IPS-15b (cell line): ENCODE results near the gene F11R.
"Not testable (repeated sequence)": the region's sequence is repeated elsewhere in the genome, so short reads cannot be mapped to it uniquely, and the experiment has no call there.

Experiments
- H3K27me3 ChIP-seq: one replicate; pipeline ENCODE4 v1.6.1; 2013; ENCODE audit warnings: low read length; ENCODE audit not compliant: control insufficient read depth, insufficient read depth
- H3K36me3 ChIP-seq: one replicate; pipeline ENCODE4 v1.6.1; 2013; ENCODE audit warnings: low read length; ENCODE audit not compliant: control insufficient read depth, insufficient read depth
- H3K4me1 ChIP-seq: one replicate; pipeline ENCODE4 v1.6.1; 2013; ENCODE audit warnings: mild to moderate bottlenecking, low read length; ENCODE audit not compliant: control insufficient read depth, insufficient read depth
- H3K4me3 ChIP-seq: one replicate; pipeline ENCODE4 v1.5.1; 2013; ENCODE audit warnings: low read depth, low read length
- H3K9ac ChIP-seq: one replicate; pipeline ENCODE4 v1.6.1; 2013; ENCODE audit warnings: low read depth, mild to moderate bottlenecking, low read length
- H3K9me3 ChIP-seq: one replicate; pipeline ENCODE4 v1.6.1; 2013; ENCODE audit warnings: mild to moderate bottlenecking, low read length; ENCODE audit not compliant: control insufficient read depth, insufficient read depth

F11R gene

DNA sequence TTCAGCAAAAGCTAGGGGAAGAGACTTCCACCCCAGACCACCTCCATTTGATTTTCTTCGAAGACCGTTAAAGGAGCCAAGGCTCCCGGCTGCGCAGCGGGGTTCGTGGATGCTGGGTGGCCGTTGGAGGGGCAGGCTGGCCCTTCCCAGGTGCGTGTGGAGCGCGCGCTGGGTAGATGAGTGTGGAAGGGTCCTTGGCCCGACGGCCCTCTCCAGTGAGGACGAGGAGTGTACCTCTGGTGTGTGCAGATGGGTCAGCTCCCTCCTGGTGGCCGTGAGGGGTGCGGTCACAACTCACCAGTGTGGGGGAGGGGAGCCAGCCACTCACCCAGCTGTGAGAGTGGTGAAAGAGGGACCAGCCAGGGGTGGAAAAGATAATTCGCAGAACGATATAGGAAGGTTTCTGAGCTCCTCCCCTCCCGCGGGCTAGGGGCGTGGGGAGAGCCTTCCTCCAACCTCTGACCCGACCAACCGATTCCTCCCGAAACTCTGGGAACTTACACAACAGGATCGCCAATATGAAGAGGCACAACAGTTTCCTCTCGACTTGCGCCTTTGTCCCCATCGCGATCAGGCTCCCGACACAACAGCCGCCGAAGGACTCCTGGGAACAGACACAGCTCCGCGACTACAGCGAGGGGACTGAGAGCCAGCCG is at the start of gene F11R:
TSS of gene F11R (minus strand) at position 644 of the 656 bp plus-strand sequence. CDS start at position 565, 79 bp downstream.
- H3K4me1 ChIP-seq, result peaks cover 21% of the 10 kb centered on the region
- peak within 1 kb of the TSS; percentile 100 for H3K4me3 ChIP-seq
- H3K27me3 ChIP-seq, result no peaks in the 10 kb centered on the region
- no peaks in the 10 kb centered on the region for H3K36me3 ChIP-seq
- no peaks in the 10 kb centered on the region for H3K9me3 ChIP-seq
- H3K9ac ChIP-seq, result peak within 1 kb of the TSS; percentile 95

DNA sequence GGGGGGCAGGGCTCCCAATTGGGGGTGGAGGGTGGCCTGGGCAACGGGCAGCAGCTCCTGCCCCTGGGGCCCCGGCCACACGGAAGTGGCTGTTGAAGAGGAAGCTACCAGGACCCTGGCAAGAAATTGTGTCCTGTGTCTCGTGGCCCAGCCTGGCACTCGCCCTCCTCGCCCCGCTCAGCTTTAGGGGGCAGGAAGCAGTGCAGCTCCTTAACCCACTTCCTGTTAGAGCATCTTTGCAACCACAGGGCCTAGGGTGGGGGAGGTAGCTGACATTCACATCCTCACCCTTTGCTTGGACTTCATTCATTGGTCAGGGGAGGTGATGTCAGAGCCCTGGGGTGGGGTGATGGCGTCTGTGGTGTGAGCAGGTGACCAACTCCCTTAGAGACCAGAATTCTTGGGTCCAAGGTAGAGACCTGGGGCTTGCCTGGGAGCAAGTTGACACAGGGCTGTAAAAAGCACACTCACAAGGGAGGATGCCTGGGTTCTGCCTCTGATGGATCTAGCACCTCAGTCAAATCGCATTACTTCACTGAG is 48.8 kb upstream of the F11R start, which contains the start of gene ARHGAP30:
TSS of gene ARHGAP30 (minus strand) at position 161 of the 540 bp plus-strand sequence. CDS start 267 bp downstream, outside the sequence.
- Histone ChIP-seq H3K4me1 (no peaks in the 10 kb centered on the region), H3K9ac (no peak within 1 kb of the TSS), H3K27me3 (peaks cover 2% of the 10 kb centered on the region), H3K9me3 (no peaks in the 10 kb centered on the region), H3K36me3 (no peaks in the 10 kb centered on the region), H3K4me3 (no peak within 1 kb of the TSS)

DNA sequence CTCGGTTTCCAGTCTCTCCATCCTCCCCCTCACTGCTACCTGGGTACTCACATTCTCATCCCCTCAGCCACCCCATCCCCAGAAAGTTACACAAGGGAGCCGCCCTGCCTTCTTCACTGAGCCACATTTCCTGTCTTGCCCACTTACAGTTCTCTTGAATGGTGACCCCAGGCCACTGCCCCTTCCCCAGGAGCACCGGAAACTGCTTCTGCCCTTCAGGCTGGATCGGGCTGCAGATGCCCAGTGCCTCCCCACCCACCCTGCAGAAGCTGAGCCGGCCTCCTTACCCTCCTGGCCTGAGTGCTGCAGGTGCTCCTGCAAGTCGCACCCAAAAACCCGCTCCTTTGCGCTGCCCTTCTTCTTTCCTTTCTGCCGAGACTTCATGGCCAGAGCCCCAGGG is 48.3 kb upstream of the F11R start:
- no peaks in the 10 kb centered on the region for H3K36me3 ChIP-seq
- H3K9ac ChIP-seq, result no peak overlapping the region
- peaks cover under 1% of the 10 kb centered on the region for H3K4me1 ChIP-seq
- peaks cover 2% of the 10 kb centered on the region for H3K27me3 ChIP-seq
- H3K4me3 ChIP-seq, result no peak overlapping the region
- no peaks in the 10 kb centered on the region for H3K9me3 ChIP-seq

DNA sequence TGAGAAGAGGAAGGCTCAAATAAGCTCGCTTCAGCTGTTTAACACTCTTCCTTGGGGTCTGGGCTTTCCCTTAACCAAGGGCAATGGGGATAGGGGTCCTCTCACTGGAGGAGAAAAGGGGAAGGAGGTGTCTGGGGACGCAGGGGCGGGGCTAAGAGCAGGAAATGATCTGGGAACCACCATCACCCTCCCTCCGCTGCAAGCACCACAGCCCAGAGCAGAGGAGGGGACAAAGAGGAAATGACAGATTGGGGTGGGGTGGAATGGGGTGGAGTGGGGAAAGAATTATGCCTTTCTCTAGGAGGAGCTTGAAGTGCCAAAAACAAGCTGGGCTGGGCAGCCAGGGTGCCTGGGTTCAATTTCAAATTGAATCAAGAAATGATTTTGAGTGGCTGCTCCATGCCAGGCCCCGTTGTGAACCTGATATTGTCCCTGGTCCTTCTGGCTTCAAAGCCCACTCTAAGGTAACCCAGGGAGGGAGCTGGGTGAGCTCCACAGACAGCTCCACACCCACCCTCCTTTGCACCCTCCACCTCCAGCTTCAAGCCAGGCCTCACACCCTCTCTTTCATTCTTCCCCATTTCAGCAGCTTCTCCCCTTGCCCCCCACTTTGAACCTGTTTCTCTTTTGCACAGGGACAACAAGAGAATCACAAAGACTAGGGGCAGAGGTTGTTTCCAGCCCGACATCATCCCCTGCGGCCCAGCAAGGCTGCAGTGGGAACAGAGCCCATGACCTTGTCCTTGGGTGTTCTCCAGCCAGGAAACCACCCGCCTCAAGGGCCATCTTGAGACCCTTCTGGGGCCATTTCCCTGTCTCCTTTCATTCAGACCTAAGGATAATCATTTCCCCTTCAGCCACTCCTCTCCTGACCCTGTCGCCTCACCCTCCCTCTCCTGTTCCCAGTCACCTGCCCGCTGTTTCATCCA is 47.6 kb upstream of the F11R start:
- H3K4me1 ChIP-seq, result peaks cover 2% of the 10 kb centered on the region
- no peak overlapping the region for H3K9ac ChIP-seq
- no peak overlapping the region for H3K4me3 ChIP-seq
- H3K9me3 ChIP-seq, result no peaks in the 10 kb centered on the region
- no peaks in the 10 kb centered on the region for H3K36me3 ChIP-seq
- peaks cover 2% of the 10 kb centered on the region for H3K27me3 ChIP-seq

DNA sequence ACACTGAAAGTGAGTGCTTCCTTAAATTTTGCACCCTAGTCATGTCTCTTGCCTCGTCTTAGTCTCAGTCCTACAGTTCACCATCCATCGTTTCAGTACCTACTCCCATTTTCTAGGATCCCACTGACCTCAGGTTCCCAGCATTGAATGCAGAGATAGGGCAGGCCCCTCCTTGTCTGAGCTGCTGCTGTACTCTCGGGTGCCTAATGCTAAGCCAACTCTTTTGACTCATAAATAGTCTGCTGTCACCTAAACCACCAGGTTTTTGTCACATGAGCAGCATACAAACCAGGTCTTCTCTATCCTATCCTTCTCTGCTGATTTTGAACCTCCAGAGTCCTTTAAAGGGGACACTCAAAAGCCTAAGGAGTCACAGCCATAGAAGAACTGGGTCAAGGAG is 45.7 kb upstream of the F11R start:
- Histone ChIP-seq H3K9me3 (no peaks in the 10 kb centered on the region), H3K4me3 (no peak overlapping the region), H3K27me3 (peaks cover 2% of the 10 kb centered on the region), H3K36me3 (no peaks in the 10 kb centered on the region), H3K4me1 (peaks cover 2% of the 10 kb centered on the region), H3K9ac (no peak overlapping the region)

DNA sequence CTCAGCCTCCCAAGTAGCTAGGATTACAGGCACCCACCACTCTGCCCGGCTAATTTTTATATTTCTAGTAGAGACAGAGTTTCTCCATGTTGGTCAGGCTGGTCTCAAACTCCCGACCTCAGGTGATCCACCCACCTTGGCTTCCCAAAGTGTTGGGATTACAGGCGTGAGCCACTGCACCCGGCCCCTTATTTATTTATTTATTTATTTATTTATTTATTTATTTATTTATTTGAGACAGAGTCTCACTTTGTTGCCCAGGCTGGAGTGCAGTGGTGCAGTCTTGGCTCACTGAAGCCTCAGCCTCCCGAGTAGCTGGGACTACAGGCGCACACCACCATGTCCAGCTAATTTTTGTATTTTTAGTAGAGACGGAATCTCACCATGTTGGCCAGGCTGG is 44.7 kb upstream of the F11R start:
- not testable (repeated sequence) for H3K4me3 ChIP-seq, H3K9ac ChIP-seq, H3K27me3 ChIP-seq, H3K9me3 ChIP-seq, H3K4me1 ChIP-seq, H3K36me3 ChIP-seq

DNA sequence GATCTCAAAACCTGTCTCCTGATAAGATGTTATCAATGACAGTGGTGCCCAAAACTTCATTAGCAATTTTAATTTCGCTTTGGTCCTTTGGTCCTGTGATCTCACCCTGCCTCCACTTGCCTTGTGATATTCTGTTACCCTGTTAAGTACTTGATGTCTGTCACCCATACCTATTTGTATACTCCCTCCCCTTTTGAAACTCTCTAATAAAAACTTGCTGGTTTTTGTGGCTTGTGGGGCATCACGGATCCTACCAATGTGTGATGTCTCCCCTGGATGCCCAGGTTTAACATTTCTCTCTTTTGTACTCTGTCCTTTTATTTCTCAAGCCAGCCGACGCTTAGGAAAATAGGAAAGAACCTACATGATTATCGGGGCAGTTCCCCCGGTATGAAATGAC is 43.0 kb upstream of the F11R start:
- H3K36me3 ChIP-seq, result not testable (repeated sequence)

DNA sequence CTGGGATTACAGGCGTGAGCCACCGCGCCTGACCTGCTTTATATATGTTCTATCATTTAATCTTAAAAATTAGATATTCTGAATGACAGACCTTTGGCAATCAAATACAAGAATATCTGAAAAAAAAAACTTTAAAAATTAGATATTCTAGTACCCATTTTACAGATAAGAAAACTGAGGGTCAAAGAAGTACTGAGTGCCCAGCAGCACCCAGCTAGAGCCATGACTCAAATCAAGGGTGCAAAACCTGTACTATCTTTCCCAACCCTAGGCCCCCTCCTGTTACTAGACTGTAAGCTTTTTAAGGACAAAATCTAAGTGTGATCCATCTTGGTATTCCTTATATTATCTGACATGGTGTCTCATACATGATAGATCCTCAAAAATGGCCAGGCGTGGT is 40.5 kb upstream of the F11R start:
- no peaks in the 10 kb centered on the region for H3K27me3 ChIP-seq
- peaks cover 2% of the 10 kb centered on the region for H3K4me1 ChIP-seq
- H3K36me3 ChIP-seq, result no peaks in the 10 kb centered on the region
- no peak overlapping the region for H3K9ac ChIP-seq
- H3K4me3 ChIP-seq, result no peak overlapping the region
- no peaks in the 10 kb centered on the region for H3K9me3 ChIP-seq

More for the DNA sequence above, 43.0 kb upstream of the F11R start:
- not testable (repeated sequence) for H3K27me3 ChIP-seq, H3K4me3 ChIP-seq, H3K9me3 ChIP-seq, H3K4me1 ChIP-seq, H3K9ac ChIP-seq

DNA sequence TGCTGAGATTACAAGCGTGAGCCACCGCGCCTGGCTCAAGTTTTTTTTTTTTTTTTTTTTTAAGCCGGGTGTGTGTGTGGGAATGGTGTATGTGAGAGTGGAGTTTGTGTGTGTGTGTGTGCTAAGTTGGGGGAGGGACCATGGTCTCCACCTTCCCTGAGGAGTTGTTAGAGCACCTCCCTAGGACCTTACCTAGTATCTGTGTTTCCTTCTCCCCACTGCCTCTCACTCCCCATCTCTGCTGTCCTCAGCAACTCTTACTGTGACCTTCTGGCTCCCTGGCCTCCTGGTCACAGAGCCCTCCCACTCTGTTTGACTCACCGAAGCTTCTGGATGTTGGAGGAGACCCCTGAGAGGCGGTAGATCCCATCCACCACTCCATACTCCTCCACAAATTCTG is 38.3 kb upstream of the F11R start:
- Histone ChIP-seq H3K9me3 (no peaks in the 10 kb centered on the region), H3K4me3 (no peak overlapping the region), H3K27me3 (no peaks in the 10 kb centered on the region), H3K9ac (no peak overlapping the region), H3K36me3 (no peaks in the 10 kb centered on the region), H3K4me1 (peaks cover 2% of the 10 kb centered on the region)

DNA sequence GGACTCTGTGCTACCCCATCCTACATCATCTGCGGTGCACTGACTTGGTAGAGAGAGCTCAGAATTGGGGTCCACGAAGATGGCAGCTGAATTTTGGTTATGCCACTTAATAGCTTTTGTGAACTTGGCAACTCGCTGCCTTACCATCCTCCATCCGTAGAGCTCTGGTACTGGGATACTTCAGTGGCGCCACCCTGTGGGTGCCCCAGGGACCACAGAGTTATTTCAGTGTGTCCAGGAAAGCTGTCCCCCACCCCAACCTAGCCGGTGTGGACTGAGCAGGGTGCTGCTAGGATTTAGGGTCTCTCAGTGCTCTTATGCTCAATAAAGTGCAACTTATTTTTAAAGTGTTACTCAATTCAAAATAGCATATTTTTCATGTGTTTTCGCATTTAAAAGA is 33.9 kb upstream of the F11R start:
- Histone ChIP-seq H3K4me3 (no peak overlapping the region), H3K36me3 (no peaks in the 10 kb centered on the region), H3K9me3 (no peaks in the 10 kb centered on the region), H3K27me3 (no peaks in the 10 kb centered on the region), H3K9ac (no peak overlapping the region), H3K4me1 (no peaks in the 10 kb centered on the region)

DNA sequence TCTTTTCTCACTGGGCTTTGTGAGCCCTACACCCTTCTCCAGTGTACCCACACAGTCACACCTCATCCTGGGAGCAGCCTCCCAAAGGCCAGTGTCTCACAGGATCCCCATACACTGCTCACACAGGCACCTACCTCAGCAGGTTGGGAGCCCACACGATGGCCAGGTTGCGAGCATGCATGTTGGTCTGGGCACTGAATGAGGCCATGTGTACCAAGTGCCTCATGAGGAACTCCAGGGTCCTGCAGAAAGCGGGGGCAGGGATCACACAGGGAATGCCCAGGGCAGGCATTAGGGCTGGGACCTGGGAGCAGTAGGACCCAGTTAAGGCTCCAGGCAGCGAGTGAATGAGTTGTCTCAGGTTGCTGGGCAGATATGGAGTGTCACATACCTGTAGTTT is 33.3 kb upstream of the F11R start:
- Histone ChIP-seq H3K27me3 (no peaks in the 10 kb centered on the region), H3K36me3 (no peaks in the 10 kb centered on the region), H3K4me3 (no peak overlapping the region), H3K9me3 (no peaks in the 10 kb centered on the region), H3K4me1 (no peaks in the 10 kb centered on the region), H3K9ac (no peak overlapping the region)

DNA sequence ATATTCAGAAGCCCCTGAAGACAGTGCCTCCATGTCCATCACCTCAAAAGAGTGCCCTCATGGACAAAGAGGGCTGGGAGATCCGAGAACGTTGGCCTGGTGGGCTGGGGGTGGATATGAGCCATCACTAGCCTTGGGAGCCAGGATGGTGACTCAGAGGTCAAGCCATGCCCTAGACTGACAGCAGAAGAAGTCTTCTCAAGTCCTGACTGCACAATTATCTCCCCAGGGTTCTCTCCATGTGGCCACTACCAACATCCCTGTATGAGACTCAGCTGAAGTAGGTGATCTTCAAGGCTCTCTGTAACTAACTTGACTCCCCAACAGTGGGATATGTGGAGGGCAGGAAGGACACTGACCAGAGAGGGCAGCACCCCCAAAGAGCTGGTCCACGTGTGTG is 31.9 kb upstream of the F11R start:
- no peak overlapping the region for H3K9ac ChIP-seq
- no peaks in the 10 kb centered on the region for H3K4me1 ChIP-seq
- H3K36me3 ChIP-seq, result no peaks in the 10 kb centered on the region
- no peaks in the 10 kb centered on the region for H3K27me3 ChIP-seq
- no peak overlapping the region for H3K4me3 ChIP-seq
- H3K9me3 ChIP-seq, result no peaks in the 10 kb centered on the region
